PC-9 (cell line): Measurements from ENCODE around the gene METTL17.

Experiments used
- EZH2 ChIP-seq: fragments of 200-600 bp; sonication (generic); IDR thresholded peaks from 2 replicates; pipeline ENCODE4 v1.8.0; 2017; ENCODE audit warnings: antibody characterized with exemption, low read depth
- TF ChIP-seq, protein P1 (sequence below): fragments of 200-600 bp; sonication (generic); conservative IDR thresholded peaks from 2 replicates; pipeline ENCODE4 v1.6.1; 2017; ENCODE audit warnings: mixed run types, antibody characterized with exemption, mild to moderate bottlenecking, moderate library complexity

DNA sequence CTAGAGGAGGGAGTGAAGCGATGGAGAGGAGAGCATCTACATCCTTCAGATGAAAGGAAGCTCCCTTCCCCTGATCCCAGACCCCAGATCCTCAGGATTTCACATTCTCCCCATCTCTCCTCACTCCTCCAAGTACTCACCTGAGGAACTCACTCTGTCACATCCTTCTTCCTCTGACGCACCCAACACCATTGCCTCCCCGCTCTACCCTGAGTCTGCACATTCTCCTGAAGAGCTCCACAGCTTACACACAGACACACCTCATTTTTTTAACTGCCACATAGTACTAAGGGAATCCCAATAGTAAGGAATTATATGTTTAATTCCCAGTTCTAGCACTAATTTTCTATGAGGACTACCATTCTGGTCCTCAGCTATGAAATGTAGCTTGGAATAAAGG lies 16.3 kb upstream of the METTL17 start:
- TF ChIP-seq, protein P1, sequence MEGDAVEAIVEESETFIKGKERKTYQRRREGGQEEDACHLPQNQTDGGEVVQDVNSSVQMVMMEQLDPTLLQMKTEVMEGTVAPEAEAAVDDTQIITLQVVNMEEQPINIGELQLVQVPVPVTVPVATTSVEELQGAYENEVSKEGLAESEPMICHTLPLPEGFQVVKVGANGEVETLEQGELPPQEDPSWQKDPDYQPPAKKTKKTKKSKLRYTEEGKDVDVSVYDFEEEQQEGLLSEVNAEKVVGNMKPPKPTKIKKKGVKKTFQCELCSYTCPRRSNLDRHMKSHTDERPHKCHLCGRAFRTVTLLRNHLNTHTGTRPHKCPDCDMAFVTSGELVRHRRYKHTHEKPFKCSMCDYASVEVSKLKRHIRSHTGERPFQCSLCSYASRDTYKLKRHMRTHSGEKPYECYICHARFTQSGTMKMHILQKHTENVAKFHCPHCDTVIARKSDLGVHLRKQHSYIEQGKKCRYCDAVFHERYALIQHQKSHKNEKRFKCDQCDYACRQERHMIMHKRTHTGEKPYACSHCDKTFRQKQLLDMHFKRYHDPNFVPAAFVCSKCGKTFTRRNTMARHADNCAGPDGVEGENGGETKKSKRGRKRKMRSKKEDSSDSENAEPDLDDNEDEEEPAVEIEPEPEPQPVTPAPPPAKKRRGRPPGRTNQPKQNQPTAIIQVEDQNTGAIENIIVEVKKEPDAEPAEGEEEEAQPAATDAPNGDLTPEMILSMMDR, result no peak
- no peak for TF ChIP-seq EZH2
